Loucy (cell line): ENCODE measurements around the gene MRGPRX3.

Experiments used
- EZH2phosphoT487 ChIP-seq: fragments of 200-600 bp; IDR thresholded peaks from 2 replicates; pipeline ENCODE4 v1.6.1; 2018; ENCODE audit warnings: antibody characterized with exemption, mild to moderate bottlenecking, moderate library complexity, borderline replicate concordance
- TF ChIP-seq, protein P1 (sequence below): fragments of 200-600 bp; sonication (generic); conservative IDR thresholded peaks from 2 replicates; pipeline ENCODE4 v1.5.1; 2014; ENCODE audit warnings: mild to moderate bottlenecking, antibody characterized with exemption, low read length

DNA sequence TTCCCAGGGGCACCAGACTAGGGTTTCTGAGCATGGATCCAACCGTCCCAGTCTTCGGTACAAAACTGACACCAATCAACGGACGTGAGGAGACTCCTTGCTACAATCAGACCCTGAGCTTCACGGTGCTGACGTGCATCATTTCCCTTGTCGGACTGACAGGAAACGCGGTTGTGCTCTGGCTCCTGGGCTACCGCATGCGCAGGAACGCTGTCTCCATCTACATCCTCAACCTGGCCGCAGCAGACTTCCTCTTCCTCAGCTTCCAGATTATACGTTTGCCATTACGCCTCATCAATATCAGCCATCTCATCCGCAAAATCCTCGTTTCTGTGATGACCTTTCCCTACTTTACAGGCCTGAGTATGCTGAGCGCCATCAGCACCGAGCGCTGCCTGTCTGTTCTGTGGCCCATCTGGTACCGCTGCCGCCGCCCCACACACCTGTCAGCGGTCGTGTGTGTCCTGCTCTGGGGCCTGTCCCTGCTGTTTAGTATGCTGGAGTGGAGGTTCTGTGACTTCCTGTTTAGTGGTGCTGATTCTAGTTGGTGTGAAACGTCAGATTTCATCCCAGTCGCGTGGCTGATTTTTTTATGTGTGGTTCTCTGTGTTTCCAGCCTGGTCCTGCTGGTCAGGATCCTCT lies 41.0 kb downstream of the MRGPRX3 start:
- no peak for TF ChIP-seq EZH2phosphoT487
- TF ChIP-seq, protein P1, sequence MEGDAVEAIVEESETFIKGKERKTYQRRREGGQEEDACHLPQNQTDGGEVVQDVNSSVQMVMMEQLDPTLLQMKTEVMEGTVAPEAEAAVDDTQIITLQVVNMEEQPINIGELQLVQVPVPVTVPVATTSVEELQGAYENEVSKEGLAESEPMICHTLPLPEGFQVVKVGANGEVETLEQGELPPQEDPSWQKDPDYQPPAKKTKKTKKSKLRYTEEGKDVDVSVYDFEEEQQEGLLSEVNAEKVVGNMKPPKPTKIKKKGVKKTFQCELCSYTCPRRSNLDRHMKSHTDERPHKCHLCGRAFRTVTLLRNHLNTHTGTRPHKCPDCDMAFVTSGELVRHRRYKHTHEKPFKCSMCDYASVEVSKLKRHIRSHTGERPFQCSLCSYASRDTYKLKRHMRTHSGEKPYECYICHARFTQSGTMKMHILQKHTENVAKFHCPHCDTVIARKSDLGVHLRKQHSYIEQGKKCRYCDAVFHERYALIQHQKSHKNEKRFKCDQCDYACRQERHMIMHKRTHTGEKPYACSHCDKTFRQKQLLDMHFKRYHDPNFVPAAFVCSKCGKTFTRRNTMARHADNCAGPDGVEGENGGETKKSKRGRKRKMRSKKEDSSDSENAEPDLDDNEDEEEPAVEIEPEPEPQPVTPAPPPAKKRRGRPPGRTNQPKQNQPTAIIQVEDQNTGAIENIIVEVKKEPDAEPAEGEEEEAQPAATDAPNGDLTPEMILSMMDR, result no peak
